Activated CD4-positive, CD25-positive, alpha-beta regulatory T cell treated with anti-CD3 and anti-CD28 coated beads, Interleukin-2, amount 50 U/mL, for 24 hours (primary cell): ENCODE data around the gene FGD4.

Source experiments
- ATAC-seq, 2 donors: fragments of 150-1000 bp; cut with Tn5 transposase; one replicate each; pipeline ENCODE4 v1.10.0; 2021; ENCODE audit warnings: mild to moderate bottlenecking in 1 of 2, moderate library complexity in 1 of 2

The FGD4 gene

GRCh38 chr12:32399370-32400113 is at the start of gene FGD4:
FGD4 (plus strand) TSS chr12:32399558.
- peak; percentile 86 to 92 for ATAC-seq

GRCh38 chr12:32353540-32353939 is 45.8 kb upstream of the FGD4 start:
- ATAC-seq: no peak

DNA sequence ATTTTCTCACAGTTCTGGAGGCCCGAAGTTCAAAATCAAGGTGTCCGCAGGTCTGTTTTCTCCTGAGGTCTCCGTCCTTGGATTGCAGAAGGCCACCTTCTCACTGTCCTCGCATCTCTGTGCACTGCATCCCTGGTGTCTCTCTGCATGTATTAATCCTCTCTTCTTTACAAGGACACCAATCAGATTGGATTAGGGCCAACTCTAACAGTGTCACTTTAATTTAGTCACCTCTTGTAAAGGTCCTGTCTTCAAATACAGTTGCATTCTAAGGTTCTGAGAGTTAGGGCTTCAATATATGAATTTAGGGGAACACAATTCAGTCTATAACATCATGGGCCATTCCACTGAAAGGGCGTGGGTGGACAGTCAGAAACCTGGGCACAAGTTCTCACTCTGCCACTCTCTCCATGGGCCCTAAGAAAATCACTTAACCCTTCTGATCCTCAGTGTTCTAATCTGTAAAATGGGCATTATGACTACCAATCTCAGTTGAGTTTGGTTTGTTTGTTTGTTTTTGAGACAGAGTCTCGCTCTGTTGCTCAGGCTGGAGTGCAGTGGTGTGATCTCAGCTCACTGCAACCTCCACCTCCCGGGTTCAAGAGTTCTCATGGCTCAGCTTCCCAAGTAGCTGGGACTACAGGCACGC is 41.6 kb upstream of the FGD4 start:
- ATAC-seq: no peak

- no peak for ATAC-seq
Observed at GRCh38 chr12:32360956-32361355, 38.4 kb upstream of the FGD4 start.

- ATAC-seq: no peak
Observed at GRCh38 chr12:32362892-32363291, 36.5 kb upstream of the FGD4 start.

DNA sequence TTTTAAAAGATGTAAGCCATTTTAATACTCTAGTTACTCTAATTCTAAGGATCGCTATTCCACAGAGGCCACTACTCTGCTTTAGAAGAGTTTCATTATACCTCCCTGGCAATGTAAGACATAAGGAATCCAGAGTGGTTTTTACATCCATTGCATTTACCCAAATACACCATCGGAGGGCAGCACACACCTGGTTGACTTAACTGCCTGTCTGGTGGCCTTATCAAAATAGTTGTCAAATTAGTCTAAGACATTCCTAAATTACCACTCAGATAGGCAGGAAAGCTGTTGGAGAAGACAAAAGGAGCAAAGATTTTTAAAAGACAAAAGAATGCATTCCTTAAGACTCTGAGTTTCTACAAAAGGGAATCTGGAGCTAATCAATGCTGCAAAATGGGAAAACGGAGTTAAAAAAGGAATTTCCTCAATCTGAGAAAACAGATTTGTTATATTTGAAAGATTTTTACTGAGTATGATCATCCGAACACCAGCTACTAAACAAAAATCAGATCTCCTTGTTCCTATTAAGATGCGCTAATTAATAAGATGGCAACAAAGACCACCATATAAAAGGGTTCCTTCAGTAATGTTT is 33.8 kb upstream of the FGD4 start:
- no peak for ATAC-seq

DNA sequence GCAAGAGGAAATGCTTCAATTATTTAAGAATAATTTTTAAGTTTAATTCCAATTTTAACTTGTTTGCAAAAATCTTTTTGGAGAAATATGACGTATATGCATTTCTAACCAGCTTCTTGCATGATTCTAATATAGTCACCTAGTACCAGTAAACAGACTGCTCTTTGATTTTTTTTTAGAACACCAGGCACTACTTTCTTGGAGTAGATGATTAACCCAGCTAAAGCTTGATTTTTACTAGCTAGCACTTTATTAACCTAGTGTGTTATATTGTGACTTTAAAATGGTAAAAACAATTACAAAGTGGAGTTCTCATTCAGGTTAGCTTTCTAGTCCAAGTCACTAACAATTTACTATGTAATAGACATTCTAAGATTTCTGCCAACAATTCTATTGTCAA is 32.6 kb upstream of the FGD4 start:
- ATAC-seq: no peak

DNA sequence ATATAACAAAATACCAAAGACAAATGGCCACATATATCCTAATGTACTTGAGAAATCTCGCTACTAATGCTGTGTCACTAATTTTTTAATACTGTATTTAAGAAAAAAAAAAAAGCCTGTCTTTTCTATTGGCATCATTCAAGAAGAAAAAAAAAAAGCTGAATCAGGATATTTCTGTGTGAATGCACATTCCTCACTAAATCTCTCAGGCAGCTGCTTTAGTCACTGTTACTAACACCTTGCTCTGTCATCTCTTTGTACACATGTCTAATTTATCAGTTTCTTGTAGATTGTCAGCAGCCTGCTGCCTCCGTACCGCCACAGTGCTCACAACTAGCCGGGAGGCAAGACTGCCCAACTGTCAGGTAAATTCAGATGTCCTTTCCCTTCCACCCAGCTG is 32.0 kb upstream of the FGD4 start:
- ATAC-seq: no peak

DNA sequence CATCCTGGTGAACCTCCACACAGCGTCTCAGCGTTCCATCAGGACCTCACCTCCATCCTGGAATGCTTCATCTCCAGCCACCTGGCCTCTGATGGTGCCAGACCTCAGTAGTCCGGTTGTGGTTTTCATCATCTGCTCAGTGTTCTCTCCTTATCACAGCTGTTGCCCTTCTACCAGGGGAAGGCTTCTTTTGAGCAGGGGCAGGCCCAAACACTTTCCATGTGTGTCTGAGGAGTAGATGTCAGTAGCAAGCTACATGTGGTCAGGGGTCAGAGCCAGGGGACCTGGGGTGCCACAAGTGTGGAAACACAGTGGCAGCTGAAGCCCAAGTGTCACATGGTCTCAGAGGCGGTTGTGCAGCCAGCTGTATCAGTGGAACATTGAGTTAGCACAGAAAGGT is 30.2 kb upstream of the FGD4 start:
- no peak for ATAC-seq

- no peak for ATAC-seq
Observed at GRCh38 chr12:32377344-32378055, 21.9 kb upstream of the FGD4 start.

DNA sequence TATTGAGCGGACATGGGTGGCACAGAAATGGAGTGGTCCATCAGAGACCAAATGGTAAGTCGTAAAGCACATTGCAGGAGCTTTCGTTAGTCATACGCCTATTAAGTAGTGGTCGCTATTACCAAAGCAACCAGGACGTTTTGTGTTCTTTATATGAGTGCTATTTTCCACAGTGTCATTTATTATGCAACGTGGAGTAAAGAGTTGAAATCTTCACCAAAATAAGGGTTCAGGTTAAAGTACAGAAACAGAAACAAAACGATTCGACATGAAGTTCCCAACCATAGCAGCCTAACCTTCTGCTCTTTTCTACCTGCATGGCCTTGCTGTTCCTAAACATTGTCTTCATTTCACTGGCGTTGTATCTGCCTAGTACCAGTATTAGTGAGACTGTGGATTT is 20.1 kb upstream of the FGD4 start:
- ATAC-seq: no peak

- ATAC-seq: no peak
Observed at GRCh38 chr12:32379667-32380066, 19.7 kb upstream of the FGD4 start.

- ATAC-seq: no peak
Observed at GRCh38 chr12:32382226-32382625, 17.1 kb upstream of the FGD4 start.

DNA sequence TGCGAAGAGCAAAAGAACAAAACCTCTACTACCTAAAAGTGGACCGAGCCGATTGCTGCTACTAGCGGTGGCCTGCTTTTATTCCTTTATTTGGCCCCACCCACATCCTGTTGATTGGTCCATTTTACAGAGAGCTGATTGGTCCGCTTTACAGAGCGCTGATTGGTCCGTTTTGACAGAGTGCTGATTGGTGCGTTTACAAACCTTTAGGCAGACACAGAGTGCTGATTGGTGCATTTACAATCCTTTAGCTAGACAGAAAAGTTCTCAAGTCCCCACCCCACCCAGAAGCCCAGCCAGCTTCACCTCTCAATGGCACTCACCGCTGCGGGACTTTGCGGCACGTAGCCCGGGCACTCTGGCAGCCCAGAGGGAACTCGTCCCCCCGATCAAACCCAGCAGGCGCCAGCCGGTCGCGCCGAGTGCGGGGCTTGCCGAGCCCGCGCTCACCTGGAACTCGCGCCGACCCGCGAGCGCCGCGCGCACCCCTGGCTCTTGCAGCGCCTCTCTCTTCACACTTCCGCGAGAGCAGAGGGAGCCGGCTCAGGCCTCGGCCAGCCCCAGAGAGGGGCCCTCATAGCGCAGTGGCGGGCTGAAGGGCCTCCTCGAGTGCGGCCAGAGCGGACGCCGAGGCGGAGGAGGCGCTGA is 8.7 kb upstream of the FGD4 start:
- ATAC-seq: peak in 1 of 2 donors; percentile 67

DNA sequence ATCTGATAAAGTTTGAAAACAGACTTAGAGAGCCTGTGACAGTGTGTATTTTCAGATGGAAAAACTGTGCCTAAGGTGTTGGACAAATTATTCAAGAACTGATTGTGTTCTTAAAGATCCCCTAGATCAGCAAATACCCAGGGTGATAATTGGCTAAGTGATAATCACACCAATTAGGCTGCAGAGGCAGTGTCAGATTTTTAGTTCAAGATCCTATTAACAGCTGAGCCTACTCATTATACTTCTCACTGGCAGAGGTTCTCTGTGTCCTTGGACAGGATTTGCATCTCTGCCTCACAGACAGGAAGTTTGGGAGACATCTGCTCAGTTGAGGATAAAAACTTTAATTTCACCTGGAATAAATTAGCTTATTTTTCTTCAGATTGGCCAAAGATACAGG is 4.3 kb upstream of the FGD4 start:
- no peak for ATAC-seq

GRCh38 chr12:32397696-32398095 is 1.7 kb upstream of the FGD4 start:
- no peak for ATAC-seq

- ATAC-seq: no peak
Observed at GRCh38 chr12:32398181-32398580, 1.2 kb upstream of the FGD4 start.

- no peak for ATAC-seq
Observed at GRCh38 chr12:32398816-32399369, 465 bp upstream of the FGD4 start.

DNA sequence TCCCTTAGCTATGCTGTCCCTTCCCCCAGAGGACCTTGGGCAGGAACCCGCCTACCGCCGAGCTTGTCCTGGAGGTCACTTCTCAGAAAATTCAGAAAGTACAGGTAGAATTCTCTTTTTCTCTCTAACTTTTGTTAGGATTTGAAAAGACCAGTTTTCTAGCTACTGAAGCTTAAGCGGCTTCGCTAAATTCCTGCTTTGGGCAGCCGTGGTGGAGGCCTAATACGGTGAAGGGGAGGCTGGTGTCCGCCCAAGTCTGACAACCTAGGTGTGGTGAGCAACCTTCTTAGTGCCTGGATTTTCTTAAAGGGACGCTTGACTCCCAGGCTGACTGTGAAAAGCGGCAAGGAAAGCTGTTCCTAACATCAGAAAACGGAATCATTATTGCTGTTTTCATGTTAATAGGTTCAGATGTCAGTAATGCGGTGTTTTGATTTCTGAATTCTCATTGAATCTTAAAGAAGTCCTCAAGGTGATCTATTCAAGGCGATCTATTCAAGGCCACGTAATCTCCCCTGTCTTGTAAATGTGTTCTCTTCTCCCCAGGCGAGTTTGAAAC is 835 bp downstream of the FGD4 start:
- no peak for ATAC-seq

DNA sequence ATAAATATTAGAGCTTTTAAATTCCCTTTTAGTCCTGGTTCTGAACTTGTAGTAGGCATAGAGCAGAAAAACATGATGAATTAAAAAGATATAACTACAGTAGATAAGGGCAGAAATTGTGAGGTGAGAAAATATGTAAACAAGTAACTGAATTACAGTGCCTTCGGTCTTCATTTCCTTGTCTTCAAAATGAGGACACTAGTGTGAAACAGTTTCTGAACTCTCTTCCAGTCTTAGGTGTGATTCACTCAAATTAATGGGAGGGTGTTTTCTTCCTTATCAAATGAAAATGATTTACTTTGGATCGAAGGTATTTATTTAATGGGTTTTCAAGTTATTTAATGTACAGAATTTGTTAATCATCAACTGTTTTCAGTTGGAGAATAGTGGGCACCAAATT is 1.5 kb downstream of the FGD4 start:
- no peak for ATAC-seq

- ATAC-seq: no peak
Observed at GRCh38 chr12:32402170-32402569, 2.8 kb downstream of the FGD4 start.

- no peak for ATAC-seq
Observed at GRCh38 chr12:32402946-32403345, 3.6 kb downstream of the FGD4 start.
